ENCODE measurements around the gene PLEKHG4.

- no peak for TF ChIP-seq CTCF (IDR thresholded peaks at IDR 0.05; ENCODE audit: insufficient read depth, low read length, poor library complexity, severe bottlenecking)
- no peak for TF ChIP-seq EZH2phosphoT487 (conservative IDR thresholded peaks at IDR 0.05; ENCODE audit: low read length)
These were observed 31.9 kb upstream of the PLEKHG4 start, which contains the start of gene FHOD1 for GRCh38 chr16:67247192-67248072.
